ENCODE results near the gene ACSF3. TPM values are rescaled to one million over a fixed set of nuclear protein-coding genes. Genes with fewer than 3 reads are reported as not detected.
"Not testable (repeated sequence)": the region's sequence is repeated elsewhere in the genome, so short reads cannot be mapped to it uniquely, and the experiment has no call there.

Gene ACSF3
- total RNA-seq, 1 experiment from 2014 or later = 16.2 TPM

DNA sequence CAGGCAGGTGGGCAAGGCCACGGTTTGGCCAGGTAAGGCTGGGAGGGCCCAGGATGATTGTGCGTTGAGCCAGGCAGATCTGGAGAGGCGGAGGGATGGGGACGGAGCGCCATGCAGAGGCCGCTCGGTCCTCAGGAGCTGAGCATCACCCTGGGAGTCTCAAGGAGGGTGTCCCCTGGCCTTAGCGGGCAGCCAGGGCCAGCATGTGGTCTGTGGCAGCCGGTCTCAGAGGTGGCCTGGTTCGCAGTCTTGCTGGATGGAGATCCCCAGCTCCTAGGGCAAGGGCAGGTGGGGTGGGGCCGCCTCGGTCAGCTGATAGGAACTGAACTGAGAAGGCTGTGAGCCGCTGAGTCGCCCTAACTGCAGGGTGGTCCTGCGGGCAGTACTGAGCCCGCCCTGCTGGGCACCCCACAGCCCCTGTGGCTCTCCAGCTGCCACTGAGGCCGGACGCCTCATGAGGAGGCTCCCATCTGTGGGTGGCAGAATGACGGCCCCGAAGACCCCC, 66.2 kb downstream of the ACSF3 start:
- DNase-seq (ENCODE audit: low read depth) = no peak

DNA sequence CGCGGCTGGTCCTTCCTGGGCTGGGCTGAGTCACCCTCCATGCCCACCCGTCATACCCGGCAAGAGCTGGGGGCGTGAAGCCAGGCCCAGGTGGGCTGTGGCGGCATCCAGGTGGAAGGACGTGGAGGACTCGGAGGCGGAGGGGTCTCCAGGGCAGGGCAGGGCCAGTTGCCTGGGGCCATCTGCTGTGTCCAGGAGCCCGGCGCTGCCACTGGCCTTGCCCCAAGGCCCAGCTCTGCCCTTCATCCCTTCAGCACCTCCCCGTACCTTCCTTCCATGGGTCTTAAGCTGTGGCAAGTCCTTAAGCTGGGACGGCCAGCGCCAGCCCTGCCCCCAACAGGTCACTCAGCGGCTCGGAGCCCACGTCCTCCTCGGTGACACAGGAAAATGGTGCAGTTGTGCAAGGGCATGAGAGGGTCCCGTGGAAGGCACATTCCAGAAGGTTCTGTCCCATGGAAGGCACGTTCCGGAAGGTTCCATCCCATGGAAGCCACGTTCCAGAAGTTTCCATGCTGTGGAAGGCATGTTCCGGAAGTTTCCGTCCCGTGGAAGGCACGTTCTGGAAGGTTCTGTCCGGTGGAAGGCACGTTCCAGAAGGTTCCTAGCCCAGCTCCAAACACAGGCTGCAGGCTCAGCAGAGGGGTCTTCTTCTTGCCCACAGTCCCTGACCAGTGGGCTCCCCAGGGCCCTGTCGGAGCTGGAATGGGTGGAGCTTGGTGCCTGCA, 67.5 kb downstream of the ACSF3 start:
- DNase-seq (ENCODE audit: low read depth) = no peak

DNA sequence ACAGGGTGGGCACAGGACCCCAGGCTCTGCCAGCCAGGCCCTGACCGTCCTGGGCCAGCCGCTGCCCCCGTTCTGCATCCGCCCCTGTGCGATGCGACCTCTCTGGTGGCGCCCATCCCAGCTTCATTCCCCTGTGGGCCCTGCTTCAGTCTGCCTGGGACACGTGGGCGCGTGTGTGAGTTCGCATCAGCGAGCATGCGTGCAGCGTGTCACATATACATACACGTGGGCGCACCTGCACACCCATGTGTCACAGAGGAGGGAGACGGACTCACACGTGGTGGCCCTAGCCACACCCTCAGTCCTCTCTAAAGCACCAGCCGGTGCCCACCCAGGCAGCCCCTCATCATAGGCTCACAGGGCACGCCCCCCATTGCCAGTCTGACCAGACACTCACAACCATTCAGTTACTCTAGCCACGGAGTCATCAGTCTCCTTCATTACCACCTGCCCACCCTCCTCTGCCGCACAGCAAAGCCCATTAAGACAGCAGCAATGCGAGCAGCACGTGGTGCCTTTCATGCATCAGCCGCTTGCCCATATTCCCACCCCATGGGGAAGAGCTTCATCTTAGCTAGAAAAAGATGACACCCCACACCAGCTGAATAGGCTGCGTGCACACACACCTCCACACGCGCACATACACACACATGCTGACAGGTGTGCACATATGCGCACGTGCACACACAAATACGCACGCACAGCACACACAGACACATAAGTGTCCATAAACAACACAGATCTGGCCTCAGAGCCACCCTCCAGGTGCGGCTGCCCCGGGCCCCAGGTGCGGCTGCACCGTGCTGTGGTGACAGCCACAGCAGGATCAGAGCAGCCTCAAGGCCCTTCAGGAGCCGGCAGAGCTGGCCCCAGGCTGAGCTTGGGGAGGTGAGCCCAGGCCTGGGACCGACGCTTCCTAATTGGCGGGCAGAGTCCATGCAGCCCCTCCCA, 68.4 kb downstream of the ACSF3 start:
- DNase-seq (ENCODE audit: low read depth) = no peak

DNA sequence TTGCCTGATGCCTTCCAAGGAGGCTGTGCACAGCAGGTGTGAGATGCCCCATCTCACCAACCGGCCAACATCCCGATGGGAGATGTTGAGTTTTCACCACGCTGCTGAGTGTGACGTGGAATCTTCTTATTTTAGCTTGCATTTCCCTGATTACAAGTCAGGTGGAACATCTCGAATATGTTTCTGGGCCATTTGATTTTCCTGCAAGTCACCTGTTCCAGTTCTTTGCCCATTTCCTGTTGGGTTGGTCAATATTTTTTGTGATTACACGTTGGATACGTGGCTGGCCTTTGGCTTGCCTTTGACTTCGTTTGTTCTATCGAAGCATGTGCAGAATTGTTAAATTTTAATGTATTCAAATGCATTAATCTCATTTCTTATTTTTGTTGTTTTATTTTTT, 69.6 kb downstream of the ACSF3 start:
- no peak for DNase-seq (ENCODE audit: low read depth)

DNA sequence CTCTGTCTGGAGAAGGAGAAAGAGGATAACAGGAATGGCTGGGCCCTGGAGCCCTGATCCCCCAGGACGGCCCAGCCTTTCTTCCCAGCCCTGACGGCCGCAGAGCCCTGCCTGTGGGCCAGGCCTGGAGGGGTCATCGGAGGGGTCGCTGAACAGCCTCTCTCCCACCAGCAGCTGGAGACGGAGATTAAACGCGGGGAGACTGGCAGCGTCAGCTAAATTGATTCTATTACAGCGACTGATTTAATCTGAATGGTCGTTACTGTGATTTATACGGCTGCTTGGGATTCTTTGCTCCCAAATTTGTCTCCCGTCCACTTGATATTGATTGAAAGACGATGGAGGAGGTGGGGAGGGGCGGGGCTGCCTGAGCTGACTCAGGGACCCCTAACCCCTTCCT, 70.8 kb downstream of the ACSF3 start:
- no peak for DNase-seq (ENCODE audit: low read depth)

DNA sequence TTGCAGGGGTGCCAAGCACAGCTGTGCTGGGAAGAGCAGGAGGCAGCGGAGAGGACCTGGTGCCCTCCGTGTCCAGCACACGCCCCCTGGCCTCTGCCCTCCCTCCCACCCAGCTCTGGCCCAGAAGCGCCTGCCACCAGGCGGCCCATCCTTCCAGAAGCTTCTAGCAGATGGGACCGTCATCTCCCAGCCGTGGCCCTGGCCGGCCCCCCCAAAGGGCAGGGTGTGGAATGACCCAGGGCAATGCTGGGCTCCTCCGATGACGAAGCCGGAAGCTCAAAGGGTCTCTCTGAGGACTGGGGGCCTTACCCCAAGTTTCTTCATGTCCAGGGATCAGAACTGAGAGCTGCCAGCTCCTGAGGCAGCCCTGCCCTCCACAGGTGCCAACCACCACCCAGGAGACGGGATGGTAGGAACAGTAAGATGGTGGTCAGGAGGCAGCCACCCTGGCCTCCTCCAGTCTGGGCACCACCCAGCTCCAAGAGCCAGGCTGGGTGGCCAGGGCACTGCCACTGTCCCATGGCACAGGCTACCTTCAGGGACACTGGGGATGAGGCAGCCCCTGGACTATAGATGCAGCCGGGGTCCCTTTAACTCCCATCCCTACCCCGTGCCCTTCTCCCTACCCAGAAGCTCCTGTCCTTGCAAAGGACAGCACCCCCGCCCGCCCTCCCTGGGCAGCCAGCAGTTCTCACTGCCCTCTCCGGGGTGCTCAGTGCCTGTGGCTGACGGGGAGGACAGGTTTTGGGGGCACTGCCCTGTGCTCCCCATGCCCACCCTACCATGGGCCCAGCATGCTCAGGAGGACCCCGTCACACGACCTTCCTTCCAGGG, 71.4 kb downstream of the ACSF3 start:
- DNase-seq (ENCODE audit: low read depth) = no peak

DNA sequence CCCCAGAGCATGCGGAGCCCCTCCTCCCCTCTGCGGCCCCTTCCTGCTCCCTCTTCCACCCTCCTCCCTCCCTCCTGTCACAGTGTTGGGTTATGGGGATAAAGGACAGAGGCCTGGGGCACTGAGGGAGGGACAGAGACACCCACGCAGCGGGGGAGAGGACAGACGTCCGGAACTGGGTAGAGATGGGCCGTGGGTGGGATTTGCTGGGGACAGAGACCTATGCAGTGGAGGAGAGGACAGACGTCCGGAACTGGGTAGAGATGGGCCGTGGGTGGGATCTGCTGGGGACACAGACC, 72.0 kb downstream of the ACSF3 start:
- not testable (repeated sequence) for DNase-seq (ENCODE audit: low read depth)

DNA sequence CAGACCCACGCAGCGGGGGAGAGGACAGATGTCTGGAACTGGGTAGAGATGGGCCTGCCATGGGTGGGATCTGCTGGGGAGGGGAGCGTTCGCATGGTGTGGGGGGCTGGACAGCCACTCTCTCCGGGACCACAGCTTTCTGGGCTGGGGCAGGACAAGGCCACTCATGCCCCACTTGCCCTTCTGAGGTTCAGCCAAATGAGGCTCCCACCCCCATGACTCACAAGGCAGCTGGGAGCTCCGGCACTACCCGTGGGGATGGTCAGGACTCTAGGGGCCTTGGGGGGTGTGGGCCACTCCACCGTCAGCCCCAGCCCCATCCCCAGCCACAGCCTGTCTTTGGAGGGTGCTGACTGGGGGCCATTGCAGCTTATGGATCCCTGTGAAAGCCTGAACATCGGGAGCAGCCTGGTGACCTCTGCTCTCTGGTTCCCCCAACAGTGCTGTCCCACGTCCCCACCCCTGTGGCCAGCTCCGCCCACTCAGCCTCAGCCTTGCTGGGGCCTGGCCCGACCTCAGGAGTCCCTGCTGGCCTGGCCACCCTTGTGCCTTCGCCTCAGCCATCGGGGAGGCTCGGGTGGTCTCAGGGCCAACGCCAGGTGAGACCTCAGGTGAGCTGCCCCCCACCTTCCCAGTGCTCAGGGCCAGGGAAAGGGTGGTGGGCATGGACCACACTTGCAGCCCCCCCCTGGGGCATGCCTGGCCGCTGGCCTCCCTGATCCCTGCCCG, 73.2 kb downstream of the ACSF3 start:
- DNase-seq (ENCODE audit: low read depth) = no peak

DNA sequence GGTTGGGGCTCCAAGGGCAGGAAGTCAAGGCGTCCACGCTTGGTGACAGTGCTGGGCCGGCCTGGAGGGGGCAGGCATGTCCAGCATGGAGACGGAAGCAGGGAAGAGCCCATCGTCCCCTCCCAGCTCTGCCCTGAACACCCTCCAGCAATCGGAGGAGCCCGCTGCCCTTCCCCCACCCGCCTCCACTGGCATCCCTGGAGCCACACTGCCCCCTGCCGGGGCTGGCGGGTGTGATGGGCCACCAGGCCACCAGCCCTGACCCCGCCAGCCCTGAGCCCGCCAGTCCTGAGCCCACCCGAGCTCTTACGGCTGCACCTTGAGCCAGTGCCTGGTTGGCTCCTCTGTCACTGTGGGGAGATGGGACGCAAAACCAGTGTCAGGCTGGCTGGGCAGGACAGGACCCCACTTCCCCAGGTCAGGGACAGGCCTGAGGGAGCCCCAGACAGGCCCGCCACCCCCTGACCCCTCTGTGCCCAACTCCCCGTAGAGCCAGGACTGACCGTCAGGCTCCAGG, 73.8 kb downstream of the ACSF3 start:
- peak; percentile 62 for DNase-seq (ENCODE audit: low read depth)

DNA sequence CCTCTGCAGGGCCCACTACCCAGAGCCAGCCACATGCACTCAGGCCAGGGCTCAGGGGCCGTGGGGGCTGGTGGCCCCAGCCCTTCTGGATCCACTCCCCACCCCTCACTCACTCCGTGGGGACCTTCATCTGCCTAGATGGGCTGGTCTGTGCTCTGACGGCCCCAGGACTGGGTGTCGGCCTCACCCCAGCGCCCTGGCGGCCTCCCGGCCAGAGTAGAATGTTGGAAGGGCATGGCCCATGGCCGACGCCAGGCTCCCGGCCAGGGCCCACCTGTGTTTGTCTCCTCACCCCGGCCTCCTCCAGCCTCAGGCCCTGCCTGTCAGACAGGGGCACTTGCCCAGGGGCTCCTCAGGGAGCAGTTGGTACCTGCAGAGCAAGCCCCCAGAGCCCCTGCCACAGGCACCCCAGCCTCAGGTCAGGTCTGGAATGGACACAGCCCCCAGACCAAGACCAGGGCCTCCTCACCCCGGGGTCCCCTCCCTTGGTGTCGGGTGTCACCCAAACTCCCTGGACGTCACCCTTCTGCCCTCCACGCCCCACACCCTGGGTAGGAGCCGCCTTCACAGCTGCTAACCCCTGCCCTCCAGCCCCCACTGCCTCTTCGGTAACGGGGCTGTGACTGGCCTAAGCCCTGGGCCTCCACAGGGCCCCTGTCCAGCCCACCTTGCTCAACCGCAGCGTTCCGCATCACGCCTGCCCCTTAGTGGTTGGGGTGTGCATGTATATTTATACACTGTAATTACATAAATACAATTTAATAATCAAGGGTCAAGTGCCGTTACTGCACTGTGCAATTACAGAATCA, 74.9 kb downstream of the ACSF3 start:
- no peak for DNase-seq (ENCODE audit: low read depth)

DNA sequence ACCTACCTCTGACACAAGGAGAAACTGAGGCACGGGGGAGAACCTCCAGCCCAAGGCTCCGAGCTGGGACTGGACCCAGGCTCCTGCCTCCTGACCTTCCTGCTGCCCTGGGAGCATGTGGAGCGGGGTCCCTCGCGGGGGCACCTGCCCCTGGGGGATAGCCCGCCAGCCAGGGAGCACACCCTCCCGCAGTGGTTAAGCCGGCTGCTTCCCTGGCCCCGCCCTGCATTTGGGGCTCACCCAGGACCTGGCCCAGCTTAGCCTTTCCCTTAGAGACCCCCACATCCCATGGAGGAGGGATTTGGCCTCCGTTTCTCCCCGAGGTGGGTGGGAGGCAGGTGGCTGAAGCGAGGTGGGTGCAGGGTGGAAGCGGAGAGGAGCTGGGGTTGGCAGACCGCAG, 76.1 kb downstream of the ACSF3 start:
- no peak for DNase-seq (ENCODE audit: low read depth)

DNA sequence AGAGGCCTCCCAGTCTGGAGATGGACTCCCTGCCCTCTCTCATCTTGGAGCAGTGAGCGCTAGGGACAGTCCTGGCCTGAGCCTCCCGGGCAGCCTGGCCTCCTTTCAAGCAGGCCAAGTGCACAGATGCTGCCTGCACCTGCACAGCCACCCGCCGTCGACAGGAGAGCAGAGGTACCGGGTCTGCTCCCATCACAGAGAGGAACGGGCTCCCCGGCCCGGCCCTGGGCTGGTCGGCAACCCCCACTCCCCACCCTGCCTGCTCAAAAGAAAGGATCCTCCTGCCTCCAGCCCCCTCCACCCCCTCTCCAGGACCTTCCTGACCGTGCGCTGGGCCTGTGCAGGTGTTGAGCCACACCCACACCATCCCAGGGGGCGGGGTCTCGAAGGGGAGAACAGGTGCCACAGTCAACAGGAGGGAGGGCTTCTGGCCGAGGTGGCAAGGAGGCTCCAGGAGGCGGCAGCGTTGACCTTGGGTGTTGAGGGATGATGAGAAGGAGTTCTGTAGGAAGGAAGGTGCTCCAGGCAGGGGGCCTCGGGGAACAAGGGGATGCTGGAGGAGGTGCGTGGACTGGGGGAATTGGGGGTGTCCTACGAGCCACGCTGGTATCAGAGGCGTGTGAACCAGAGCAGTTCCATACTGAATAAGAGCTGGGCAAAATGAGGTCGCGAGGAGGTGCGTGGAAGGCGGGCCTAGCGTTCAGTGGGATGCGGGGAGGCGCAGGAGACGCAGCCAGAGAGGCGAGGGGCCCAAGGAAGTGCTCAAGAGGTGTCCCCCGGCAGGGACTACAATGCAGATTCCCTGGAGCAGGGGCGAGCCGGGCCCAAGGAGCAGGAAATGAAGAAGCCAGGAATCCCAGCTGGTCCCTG, 76.9 kb downstream of the ACSF3 start:
- peak; percentile 32 for DNase-seq (ENCODE audit: low read depth)

DNA sequence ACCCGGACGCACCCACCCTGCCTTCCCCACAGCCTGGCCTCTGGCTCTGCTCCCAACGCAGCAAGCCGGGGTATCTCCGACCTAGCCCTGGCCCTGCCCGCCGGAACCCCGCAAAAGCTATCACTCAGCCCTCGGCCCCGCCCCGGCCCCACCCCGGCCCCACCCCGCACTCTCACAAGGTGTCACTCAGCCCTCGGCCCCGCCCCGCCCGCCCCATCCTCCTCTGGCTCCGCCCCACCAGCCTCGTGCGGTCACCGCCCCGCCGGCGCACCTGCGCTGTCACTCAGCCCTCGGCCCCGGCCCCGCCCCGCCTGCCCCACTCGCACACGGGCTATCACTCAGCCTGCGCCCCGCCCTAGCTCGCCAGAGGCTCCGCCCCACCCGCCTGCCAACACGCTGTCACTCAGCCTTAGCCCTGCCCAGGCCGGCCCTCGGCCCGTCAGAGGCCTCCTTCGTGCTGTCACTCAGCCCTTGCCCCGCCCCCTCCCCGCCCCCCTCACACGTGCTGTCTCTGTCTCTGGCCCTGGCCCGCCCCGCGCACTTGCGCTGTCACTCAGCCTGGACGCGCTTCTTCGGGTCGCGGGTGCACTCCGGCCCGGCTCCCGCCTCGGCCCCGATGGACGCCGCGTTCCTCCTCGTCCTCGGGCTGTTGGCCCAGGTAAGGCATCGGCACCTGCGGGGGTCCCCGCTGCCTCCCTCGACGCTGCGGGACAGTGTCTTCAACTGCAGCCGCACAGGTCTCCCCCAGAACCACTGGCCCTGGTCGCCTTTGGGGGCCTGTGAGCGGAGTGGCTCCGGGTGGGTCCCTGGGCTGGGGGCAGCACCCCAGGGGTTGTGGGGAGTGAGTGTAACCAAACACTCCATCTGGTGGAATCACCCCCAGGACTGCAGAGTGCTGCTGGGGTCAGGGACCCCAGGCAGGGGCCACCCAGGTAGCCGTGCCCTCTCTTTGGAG, 77.8 kb downstream of the ACSF3 start, which contains the start of gene CDH15:
Gene CDH15 (plus strand): TSS at position 533 of the 955 bp plus-strand sequence. CDS start 84 bp downstream, at position 617.
- DNase-seq (ENCODE audit: low read depth) = peak; percentile 82

DNA sequence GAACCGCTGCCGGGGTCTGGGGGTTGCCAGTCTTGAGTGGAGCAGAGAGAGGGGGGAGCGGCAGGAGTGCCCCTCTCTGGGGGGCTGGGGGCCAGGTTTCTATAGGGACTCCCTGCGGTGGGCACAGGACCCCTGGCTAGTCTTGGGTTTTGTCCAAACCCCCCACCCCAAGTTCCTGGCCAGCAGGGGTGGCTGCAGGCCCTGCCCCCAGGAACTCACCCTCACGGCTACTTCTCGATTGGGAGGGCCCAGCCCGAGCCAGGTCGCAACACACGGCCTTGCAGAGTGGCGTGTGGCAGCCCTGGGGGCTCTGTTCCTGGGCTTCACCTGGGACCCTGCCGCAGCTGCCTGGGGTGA, 78.5 kb downstream of the ACSF3 start:
- DNase-seq (ENCODE audit: low read depth) = no peak

DNA sequence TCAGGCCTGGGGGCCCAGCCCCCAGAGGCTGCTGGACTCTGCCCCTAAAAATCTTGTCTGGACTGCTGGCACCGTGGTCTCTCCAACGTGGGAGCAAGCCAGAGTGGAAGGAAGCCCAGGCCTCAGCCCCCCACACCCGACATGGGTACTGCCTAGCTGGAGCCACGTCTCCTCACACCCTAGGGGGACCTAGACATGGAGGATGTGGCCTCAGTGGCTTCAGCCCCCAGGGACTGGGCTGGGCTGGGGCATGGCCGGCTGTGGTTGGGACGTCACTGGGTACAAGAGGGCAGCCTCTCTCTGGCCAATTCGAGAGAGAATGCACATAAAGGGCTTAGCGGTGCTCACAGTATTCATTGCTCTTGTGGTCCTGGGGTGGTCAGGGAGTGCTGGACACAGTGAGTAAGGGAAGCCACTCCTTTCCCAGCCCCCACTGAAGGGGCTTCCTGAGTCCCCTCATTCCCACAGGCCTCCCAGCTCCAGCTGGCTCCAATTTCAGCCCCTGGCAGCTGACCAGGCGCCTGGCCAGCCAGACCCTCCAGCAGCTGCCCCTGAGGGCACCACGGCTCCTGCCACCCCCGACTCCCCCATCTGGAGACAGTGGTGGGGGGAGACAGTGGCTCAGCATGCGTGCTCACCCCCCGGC, 79.0 kb downstream of the ACSF3 start:
- DNase-seq (ENCODE audit: low read depth) = peak; percentile 43

DNA sequence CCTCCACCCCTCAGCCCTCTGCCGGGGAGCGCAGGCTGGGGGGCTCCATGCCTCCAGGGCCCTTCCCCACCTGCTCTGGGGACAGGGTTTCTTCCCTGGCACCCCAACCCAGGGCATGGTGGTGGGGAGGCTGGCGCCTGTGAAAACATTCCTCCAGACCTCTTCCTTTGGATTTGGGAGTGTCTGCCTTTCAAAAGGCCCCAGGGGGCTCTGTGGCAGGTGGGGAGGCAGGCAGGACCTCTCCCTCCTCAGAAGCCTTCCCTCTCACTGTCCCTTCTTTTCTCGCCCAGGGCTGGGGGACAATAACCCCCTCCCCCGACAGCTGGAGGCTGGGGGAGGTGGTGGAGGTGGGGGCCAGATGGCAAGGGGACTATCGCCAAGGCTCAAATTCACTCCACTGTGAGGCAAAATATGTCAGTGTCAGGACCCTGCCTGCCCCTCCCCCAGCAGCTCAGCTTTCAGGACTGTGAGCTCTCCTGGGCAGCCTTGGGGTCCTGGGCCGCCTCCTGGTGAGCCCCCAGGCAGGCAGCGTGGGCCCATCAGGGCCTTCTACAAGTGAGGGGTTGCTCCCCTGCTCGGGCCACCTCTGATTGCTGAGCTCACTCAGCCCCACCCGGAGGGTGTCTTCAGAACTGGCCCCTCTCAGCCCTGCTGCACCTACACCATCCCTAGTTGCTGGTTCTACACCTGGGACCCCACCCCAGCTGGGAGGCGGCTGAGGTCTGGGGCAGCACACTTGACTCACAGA, 79.7 kb downstream of the ACSF3 start:
- DNase-seq (ENCODE audit: low read depth) = no peak
